Stimulated activated CD8-positive, alpha-beta memory T cell treated with anti-CD3 and anti-CD28 coated beads, Interleukin-4, amount 100 ng/mL, for 4 hours (primary cell): ENCODE results near the gene SLC6A19.
"Not testable (repeated sequence)": the region's sequence is repeated elsewhere in the genome, so short reads cannot be mapped to it uniquely, and the experiment has no call there.

ENCODE experiments used
- DNase-seq, 2 donors: peaks; one replicate each; pipeline ENCODE4 v3.0.0-alpha.2; 2020; ENCODE audit warnings: low read depth in 2 of 2, low spot score in 1 of 2

SLC6A19 gene

GRCh38 chr5:1201327-1202025 lies at the start of gene SLC6A19:
TSS of gene SLC6A19 (plus strand) at chr5:1201595. CDS start at chr5:1201651, 56 bp downstream.
- no peak for DNase-seq

GRCh38 chr5:1152156-1152555 lies 49.2 kb upstream of the SLC6A19 start:
- DNase-seq: no peak

GRCh38 chr5:1152771-1153282 lies 48.6 kb upstream of the SLC6A19 start:
- no peak for DNase-seq

GRCh38 chr5:1153428-1153827 lies 48.0 kb upstream of the SLC6A19 start:
- DNase-seq: no peak

GRCh38 chr5:1155191-1156032 lies 46.0 kb upstream of the SLC6A19 start:
- no peak for DNase-seq

- no peak for DNase-seq
These were observed 45.2 kb upstream of the SLC6A19 start for GRCh38 chr5:1156033-1156753.

- no peak for DNase-seq
These were observed 44.5 kb upstream of the SLC6A19 start for GRCh38 chr5:1156754-1157460.

- DNase-seq: not testable (repeated sequence)
These were observed 43.9 kb upstream of the SLC6A19 start for GRCh38 chr5:1157461-1157986.

GRCh38 chr5:1158647-1159340 lies 42.6 kb upstream of the SLC6A19 start:
- DNase-seq: no peak

GRCh38 chr5:1159341-1159675 lies 42.1 kb upstream of the SLC6A19 start:
- no peak for DNase-seq

GRCh38 chr5:1159774-1160406 lies 41.5 kb upstream of the SLC6A19 start:
- no peak for DNase-seq

GRCh38 chr5:1161108-1161832 lies 40.1 kb upstream of the SLC6A19 start:
- DNase-seq: no peak

- no peak for DNase-seq
These were observed 39.6 kb upstream of the SLC6A19 start for GRCh38 chr5:1161833-1162229.

- DNase-seq: no peak
These were observed 39.1 kb upstream of the SLC6A19 start for GRCh38 chr5:1162276-1162675.

- no peak for DNase-seq
These were observed 38.6 kb upstream of the SLC6A19 start for GRCh38 chr5:1162751-1163150.

GRCh38 chr5:1163366-1163765 lies 38.0 kb upstream of the SLC6A19 start:
- no peak for DNase-seq

GRCh38 chr5:1163879-1164278 lies 37.5 kb upstream of the SLC6A19 start:
- no peak for DNase-seq

- DNase-seq: no peak
These were observed 36.4 kb upstream of the SLC6A19 start for GRCh38 chr5:1164696-1165630.
